GM23248 (cell line): ENCODE data around the gene NCF1.
"Not testable (repeated sequence)": the region's sequence is repeated elsewhere in the genome, so short reads cannot be mapped to it uniquely, and the experiment has no call there.

Experiments used
- EZH2 ChIP-seq: fragments of 200-600 bp; sonication (generic); IDR thresholded peaks from 2 replicates; pipeline ENCODE4 v1.6.1; 2018; ENCODE audit warnings: antibody characterized with exemption, mild to moderate bottlenecking; ENCODE audit not compliant: insufficient read depth, poor library complexity, severe bottlenecking
- EZH2phosphoT487 ChIP-seq: fragments of 200-600 bp; sonication (generic); IDR thresholded peaks from 2 replicates; pipeline ENCODE4 v1.6.1; 2018; ENCODE audit warnings: antibody characterized with exemption, moderate library complexity, mild to moderate bottlenecking, low read depth; ENCODE audit not compliant: insufficient read depth

DNA sequence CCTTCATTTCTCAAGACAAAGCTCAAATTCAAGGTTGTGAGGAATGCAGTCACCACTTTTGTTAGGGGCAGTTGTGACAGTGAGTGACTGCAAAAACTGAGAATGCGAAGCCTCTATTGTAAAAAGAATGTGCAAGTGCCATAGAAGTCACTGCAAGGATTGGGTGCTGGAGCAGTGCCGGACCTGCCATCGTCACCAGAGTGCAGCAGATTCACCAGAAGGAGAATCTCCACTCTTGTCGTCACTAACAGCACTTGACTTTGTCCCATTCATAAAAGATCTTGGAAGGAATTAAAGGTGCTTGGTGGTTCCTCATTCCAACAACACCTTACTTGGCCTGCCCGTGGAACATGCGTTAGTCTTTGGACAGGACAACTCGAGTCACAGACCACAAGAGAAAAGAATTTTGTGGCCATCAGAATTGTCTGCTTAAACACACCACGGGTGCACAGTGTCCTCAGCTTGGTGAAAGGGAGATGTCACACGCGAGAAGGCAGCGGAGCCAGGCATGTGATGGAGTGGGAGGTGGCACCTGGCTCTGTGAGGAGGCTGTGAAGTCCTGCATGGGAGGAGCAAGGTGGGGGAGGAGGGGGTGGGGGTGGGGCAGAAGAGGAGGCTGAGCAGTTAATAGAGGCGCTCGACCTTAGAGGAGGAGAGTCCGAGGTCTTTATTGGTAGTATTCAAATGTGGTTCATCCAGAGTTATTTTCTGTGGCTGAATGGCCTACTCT, 33.7 kb upstream of the NCF1 start:
- not testable (repeated sequence) for TF ChIP-seq EZH2, EZH2phosphoT487
